GM21576 (cell line): ENCODE data around the gene FOXP1.

ENCODE experiments used
- ATAC-seq: cut with Tn5 transposase; IDR thresholded peaks from one replicate; pipeline ENCODE4 v1.9.1; 2021; ENCODE audit warnings: mild to moderate bottlenecking, moderate library complexity; ENCODE audit not compliant: unreplicated experiment

FOXP1 gene

GRCh38 chr3:71565976-71566375 is 17.6 kb downstream of the FOXP1 start:
- no peak for ATAC-seq

DNA sequence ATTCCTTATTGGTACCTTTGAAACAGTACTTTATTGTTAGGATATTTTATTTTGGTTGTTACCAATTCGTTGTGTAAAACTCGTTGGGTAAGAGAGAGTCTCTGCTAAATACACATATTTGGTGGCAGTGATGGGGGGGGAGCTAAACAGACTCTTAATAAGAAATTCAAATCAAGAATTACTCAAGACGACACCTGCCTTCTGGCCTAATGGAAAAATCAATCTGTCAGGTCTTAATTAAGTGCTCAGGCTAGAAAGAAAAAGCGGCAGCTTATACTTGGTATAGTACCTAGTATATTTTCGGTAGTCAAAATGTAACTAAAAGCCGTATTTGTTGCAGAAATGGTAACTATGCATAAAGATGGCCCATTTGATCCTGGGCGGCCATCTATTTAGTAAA is 18.2 kb downstream of the FOXP1 start:
- ATAC-seq, result no peak

DNA sequence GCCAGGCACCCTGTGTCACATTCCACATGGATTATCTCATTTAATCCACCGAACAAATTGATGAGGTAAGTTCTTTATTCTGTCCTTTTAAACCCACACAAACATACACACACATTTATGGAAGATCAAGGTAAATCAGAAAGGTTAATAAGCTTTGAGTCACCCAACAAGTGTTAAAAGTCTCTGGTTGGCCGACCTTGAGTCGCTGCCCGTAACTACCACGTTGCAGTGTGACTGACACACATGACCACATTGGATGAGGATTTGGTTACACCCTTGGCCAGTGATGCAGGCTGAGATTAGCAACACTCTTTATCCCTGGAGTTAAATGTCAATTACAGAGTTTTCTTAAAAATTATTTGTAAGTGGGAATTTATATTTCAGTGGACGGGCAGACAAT is 19.2 kb downstream of the FOXP1 start:
- ATAC-seq, result no peak

- peak; percentile 89 for ATAC-seq
These were observed 19.7 kb downstream of the FOXP1 start for GRCh38 chr3:71563827-71564226.

DNA sequence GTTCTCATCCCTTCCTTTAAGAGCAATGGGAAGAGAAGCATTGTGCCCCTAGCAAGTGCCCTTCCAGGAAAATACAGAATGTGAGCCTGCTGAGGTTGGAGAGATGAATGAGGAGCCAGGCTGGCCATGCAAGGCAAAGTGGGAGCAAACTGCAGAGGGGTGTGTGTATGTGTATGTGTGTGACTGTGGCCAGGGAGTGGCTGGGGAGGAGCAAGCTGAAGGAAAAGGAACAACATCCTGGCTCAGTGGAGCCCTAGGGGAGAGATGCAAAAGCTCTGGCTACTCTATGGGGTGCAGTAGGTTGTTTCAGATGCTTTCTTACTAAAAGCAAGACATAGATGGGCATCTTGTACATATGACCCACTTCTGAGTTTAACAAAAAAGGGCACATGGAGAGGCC is 20.6 kb downstream of the FOXP1 start:
- ATAC-seq, result no peak

GRCh38 chr3:71560665-71561064 is 22.9 kb downstream of the FOXP1 start:
- no peak for ATAC-seq

DNA sequence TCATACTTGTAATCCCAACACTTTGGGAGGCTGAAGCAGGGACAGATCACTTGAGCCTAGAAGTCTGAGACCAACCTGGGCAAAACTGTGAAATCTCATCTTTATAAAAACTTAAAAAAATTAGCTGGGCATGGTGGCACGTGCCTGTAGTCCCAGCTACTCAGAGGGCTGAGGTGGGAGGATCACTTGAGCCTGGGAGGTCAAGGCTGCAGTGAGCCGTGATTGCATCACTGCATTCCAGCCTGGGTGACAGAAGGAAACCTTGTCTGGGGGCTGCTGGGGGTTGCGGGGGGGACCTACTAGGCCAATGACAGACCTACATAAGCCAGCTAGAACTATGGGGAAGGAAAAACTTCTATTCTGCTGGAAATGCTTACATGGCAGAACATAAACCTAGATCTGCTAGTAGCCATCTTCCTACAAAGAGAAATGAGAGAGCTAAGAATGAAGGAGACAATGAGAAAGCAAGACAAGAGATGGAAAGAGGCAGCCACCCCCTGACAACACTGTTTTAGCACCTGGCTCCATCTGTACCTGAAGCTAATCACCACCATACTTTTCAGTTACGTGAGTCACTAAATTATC is 23.9 kb downstream of the FOXP1 start:
- ATAC-seq, result no peak

- ATAC-seq, result no peak
These were observed 24.5 kb downstream of the FOXP1 start for GRCh38 chr3:71559021-71559420.

DNA sequence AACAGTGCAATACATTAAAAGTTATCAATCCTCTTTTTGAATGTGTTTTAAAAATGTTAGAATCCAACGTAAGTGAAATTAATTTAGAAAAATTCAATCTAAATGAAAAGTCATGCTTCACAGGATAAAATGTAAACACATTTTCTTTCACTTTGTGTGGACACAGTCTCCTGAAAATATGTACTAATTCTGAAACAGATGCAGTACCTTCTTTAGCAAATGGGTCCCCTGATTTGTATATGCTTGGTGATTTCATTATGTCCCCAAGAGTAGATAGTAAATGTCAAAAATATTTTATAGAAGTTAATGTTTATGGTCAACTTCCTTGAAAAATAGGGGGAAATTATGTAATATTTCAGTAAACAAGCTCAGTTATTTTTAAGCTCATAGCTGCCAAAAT is 28.9 kb downstream of the FOXP1 start:
- peak; percentile 55 for ATAC-seq

GRCh38 chr3:71551311-71551919 is 32.1 kb downstream of the FOXP1 start:
- no peak for ATAC-seq

DNA sequence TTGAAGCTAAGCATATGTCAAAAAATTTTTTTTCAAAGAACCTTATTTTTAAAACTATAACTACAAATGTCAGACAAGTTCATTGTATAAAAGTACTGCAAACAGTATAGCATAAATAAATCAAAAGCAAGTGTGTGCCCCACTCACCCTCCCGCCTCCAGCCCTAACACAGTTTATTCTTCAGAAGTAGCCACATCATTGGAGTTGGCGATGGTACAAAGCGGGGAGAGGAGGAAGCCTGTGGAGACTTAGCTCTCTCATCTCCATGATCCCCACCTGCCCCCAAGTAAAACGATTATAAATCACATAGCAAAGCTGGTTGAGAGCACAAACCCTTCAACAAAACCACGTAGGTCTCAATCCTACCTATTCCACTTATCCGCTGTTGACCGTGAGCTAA is 33.6 kb downstream of the FOXP1 start:
- ATAC-seq, result no peak

DNA sequence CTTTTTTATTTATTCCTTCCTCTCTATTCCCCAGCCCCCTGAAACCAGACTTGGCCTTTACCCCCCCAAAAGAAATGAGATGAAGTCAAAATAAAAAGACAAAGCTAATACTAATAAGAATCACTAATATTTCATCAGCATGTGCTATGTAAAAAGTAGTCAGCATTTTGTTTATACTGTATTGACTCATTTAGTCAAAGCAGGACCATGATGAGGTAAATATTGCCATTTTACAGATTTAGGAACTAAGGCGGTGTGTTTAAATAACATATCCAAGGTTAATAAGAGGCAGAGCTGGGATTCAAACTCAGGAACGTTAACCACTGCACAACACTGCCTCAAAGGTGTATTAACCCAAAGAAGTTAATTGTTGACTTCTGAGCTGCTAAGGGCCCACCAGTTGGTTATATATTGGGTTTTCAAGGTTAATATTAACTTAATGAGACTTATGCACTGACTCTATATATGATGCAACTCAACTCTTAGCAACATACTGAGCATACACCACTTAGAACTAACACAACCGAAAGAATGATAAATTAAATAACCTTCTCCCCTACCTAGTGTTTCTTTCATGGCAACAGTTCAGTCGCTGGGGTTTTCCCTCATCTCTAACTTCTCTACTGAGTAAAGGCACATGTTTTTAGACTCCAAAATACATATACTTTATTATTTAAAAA is 34.7 kb downstream of the FOXP1 start:
- ATAC-seq, result peak; percentile 78

DNA sequence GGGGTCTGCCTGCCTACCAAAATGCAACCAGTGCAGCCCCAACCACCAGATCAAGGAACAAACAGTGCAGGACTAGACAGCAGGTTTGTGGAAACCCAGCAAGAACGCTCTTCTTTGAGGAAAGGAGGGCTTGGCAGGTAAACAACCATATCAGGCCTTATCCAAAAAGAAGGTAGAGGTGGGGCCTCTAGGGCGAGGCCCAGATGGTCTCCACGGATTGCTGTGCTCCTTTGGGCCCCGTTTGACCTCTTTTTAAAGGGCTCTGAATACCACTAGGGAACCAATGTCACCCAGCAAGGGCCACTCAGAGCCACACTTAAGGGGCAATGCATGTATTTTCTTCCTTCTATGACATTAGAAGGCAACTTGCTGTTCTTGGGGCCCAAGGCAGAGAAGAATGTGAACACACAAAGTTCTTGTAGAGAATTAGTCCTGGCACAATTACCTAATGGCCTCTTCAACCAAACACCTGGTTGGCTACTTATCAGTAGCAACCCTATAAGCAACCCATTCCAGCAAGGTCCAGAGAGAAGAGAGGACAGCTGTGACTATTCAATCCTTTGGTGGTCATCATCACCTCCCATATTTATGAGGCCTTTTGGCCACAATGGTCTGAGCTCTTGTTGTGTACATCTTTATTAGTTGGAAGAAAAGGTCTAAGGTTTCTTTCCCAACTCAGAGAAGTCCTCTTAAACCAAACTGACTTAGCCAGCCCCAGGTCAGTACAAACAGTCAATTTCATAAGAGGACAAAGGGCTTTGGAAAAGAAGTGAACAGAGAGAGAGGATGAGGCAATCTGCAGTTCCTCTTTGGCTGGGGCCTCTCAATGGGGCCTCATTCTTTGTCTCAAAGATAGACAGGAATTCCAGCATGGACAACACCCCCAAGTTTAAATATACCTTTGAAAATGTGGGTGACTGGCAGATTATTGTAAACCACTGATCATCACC is 36.0 kb downstream of the FOXP1 start:
- ATAC-seq, result no peak

- no peak for ATAC-seq
These were observed 36.7 kb downstream of the FOXP1 start for GRCh38 chr3:71546821-71547220.

GRCh38 chr3:71545330-71545729 is 38.2 kb downstream of the FOXP1 start:
- no peak for ATAC-seq

DNA sequence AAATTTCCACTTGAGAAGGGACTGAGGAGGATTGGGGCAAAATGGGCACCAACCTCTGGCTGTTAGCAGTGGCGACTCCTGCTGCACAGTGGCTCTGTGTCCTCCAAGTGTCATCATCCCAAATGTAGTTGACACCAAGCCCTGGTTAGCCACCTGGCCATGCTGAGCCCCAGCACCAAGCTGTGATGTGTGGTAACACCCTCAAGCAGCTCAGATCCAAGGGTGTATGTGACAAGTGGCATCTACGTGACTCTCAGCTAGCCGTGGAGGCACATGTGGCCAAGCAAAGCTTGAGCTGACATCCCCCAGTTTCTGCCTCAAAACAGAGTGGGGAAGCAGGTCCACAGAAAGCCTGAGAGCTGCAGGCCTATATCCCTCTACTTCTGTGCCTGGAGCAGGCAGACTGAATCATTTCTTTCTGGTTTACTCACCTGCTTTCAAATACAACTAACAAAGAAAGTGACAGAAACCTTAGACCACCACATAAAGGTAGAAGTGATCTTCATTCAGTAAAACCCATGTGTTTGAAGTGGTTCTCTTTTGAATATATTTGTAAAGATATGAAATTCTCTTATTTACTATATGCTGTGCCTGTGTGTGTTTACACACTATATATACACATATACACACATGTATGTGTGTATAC is 40.0 kb downstream of the FOXP1 start:
- ATAC-seq, result no peak

DNA sequence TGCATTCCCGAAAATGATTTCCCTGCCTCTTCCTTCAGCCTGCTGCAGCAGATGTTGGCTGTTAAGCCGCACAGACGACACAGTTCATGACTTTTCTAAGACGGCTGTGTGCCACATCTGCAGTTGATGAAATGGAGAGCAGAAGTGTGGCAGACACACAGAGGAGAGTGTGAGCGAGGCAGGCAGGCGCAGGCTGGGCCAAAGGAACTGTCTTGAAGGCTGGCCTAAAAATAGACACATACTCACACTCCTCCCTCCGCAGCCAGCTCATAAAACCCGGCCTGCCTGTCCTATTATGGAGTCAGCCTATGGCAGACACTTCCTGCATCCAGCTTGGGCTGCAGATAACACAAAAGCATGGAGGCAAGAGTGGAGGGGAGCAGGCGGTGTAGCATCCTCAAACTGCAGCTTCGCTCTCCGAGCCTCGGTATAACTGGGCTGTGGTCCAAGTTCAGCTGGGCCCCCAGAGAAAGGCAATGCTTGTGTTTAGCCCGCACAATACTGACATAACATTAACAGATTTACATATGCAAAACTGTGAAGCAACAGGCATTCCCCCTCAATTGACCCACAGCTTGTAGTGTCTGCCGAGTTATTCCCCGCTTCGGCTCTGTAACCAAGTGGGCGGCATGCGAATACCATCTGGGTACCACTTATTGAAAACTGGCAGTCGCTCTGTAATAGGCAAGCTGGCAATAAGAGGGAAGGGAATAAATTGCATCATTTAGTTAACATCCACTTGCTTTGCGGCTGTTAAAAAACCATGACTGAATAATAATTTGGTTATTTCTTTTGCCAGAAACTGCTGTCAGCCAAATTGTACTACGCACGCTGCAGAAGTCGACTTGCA is 40.8 kb downstream of the FOXP1 start:
- ATAC-seq, result peak; percentile 55

DNA sequence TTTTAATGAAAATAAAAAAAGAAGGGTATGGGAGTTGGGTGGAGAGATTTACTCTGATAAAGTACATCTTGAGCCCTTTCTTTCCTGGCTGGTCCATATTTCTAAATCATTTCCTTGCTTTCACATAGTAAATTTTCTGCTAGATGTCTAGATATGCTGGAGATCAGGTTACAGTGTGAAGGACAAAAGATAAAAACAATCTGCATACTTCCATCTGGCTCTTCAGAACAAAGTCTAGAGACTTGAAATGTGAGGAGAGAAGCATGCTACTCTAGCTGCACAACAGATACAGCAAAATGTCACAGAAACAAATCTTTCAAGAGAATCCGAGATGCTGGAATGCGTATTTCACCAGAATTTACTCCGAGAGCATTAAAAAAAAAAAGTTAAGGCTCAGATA is 42.2 kb downstream of the FOXP1 start:
- ATAC-seq, result no peak

- ATAC-seq, result no peak
These were observed 46.3 kb downstream of the FOXP1 start for GRCh38 chr3:71537211-71537611.

- no peak for ATAC-seq
These were observed 47.1 kb downstream of the FOXP1 start for GRCh38 chr3:71536376-71536965.
